Measurements from ENCODE around the gene WWC2. TPM values are rescaled to one million over a fixed set of nuclear protein-coding genes. Genes with fewer than 3 reads are reported as not detected.
"Not testable (repeated sequence)": the region's sequence is repeated elsewhere in the genome, so short reads cannot be mapped to it uniquely, and the experiment has no call there.

The WWC2 gene
- total and polyA plus RNA-seq, 4 experiments from 2014 or later: 2.3 to 7.6 (median 5.2) TPM

- intact Hi-C loops (cut with micrococcal nuclease): no loop called here
- DNase-seq: no peak
- POLR2A ChIA-PET (ENCODE audit: partially characterized antibody): no interaction called here
- CTCF ChIA-PET (ENCODE audit: partially characterized antibody): interaction anchor here (0.7 kb wide), 1 partner anchor 17 kb away, joined by 3 read pairs; no protein-coding TSS in a partner anchor
- Histone ChIP-seq H3K4me1 (ENCODE audit: insufficient read depth, low read length) (no peaks in the 10 kb centered on the region), H3K27me3 (ENCODE audit: insufficient read depth, low read length) (no peaks in the 10 kb centered on the region), H3K27ac (ENCODE audit: low read depth, low read length) (no peak overlapping the region), H3K36me3 (ENCODE audit: insufficient read depth, low read length) (no peaks in the 10 kb centered on the region), H3K9me3 (ENCODE audit: control insufficient read depth in 1 of 2, low read length in 2 of 2) (no peaks in the 10 kb centered on the region), H3K4me3 (ENCODE audit: low read length in 2 of 2) (no peak overlapping the region)
- H3K27me3 Mint-ChIP-seq: peaks cover 0 to 1% of the 10 kb centered on the region in 2 donors
- H3K27ac Mint-ChIP-seq: no peak overlapping the region
- no peak overlapping the region for H3K4me3 Mint-ChIP-seq
- H3K4me1 Mint-ChIP-seq: no peaks in the 10 kb centered on the region
- H3K36me3 Mint-ChIP-seq: no peaks in the 10 kb centered on the region
- no peaks in the 10 kb centered on the region for H3K9me3 Mint-ChIP-seq
These were observed 50.8 kb downstream of the WWC2 start for GRCh38 chr4:183149616-183150539.

GRCh38 chr4:183150664-183151063 lies 51.6 kb downstream of the WWC2 start:
- H3K4me3 ChIP-seq (ENCODE audit: low read length in 2 of 2); H3K4me1 ChIP-seq (ENCODE audit: insufficient read depth, low read length); H3K9me3 ChIP-seq (ENCODE audit: control insufficient read depth in 1 of 2, low read length in 2 of 2); H3K4me3 Mint-ChIP-seq; CTCF ChIA-PET (ENCODE audit: partially characterized antibody); H3K27me3 ChIP-seq (ENCODE audit: insufficient read depth, low read length); DNase-seq; H3K27ac Mint-ChIP-seq; POLR2A ChIA-PET (ENCODE audit: partially characterized antibody); H3K36me3 Mint-ChIP-seq; H3K4me1 Mint-ChIP-seq; H3K27me3 Mint-ChIP-seq; intact Hi-C loops (cut with micrococcal nuclease); H3K9me3 Mint-ChIP-seq; H3K36me3 ChIP-seq (ENCODE audit: insufficient read depth, low read length); H3K27ac ChIP-seq (ENCODE audit: low read depth, low read length): not testable (repeated sequence)

- intact Hi-C loops (cut with micrococcal nuclease); POLR2A ChIA-PET (ENCODE audit: partially characterized antibody); H3K27ac ChIP-seq (ENCODE audit: low read depth, low read length); H3K36me3 ChIP-seq (ENCODE audit: insufficient read depth, low read length); H3K27me3 Mint-ChIP-seq; H3K4me3 Mint-ChIP-seq; H3K27me3 ChIP-seq (ENCODE audit: insufficient read depth, low read length); H3K4me3 ChIP-seq (ENCODE audit: low read length in 2 of 2); H3K9me3 ChIP-seq (ENCODE audit: control insufficient read depth in 1 of 2, low read length in 2 of 2); H3K9me3 Mint-ChIP-seq; CTCF ChIA-PET (ENCODE audit: partially characterized antibody); DNase-seq; H3K36me3 Mint-ChIP-seq; H3K4me1 ChIP-seq (ENCODE audit: insufficient read depth, low read length); H3K27ac Mint-ChIP-seq; H3K4me1 Mint-ChIP-seq: not testable (repeated sequence)
These were observed 53.2 kb downstream of the WWC2 start for GRCh38 chr4:183152232-183152631.

- no peak overlapping the region for H3K4me3 ChIP-seq (ENCODE audit: low read length in 2 of 2)
- no peaks in the 10 kb centered on the region for H3K27me3 ChIP-seq (ENCODE audit: insufficient read depth, low read length)
- intact Hi-C loops (cut with micrococcal nuclease): no loop called here
- ChIA-PET POLR2A (ENCODE audit: partially characterized antibody) (no interaction called here), CTCF (ENCODE audit: partially characterized antibody) (no interaction called here)
- H3K36me3 ChIP-seq (ENCODE audit: insufficient read depth, low read length): no peaks in the 10 kb centered on the region
- DNase-seq: no peak
- Mint-ChIP-seq H3K4me3 (no peak overlapping the region), H3K4me1 (peaks cover 0 to 2% (median 0%) of the 10 kb centered on the region in 4 donors), H3K9me3 (no peaks in the 10 kb centered on the region), H3K27me3 (no peaks in the 10 kb centered on the region), H3K27ac (no peak overlapping the region), H3K36me3 (no peaks in the 10 kb centered on the region)
- H3K4me1 ChIP-seq (ENCODE audit: insufficient read depth, low read length): no peaks in the 10 kb centered on the region
- no peak overlapping the region for H3K27ac ChIP-seq (ENCODE audit: low read depth, low read length)
- H3K9me3 ChIP-seq (ENCODE audit: control insufficient read depth in 1 of 2, low read length in 2 of 2): no peaks in the 10 kb centered on the region
These were observed 54.3 kb downstream of the WWC2 start for GRCh38 chr4:183153190-183153916.

GRCh38 chr4:183154701-183155391 lies 55.8 kb downstream of the WWC2 start:
- Mint-ChIP-seq H3K4me3 (no peak overlapping the region), H3K27me3 (no peaks in the 10 kb centered on the region), H3K36me3 (no peaks in the 10 kb centered on the region), H3K9me3 (no peaks in the 10 kb centered on the region), H3K4me1 (peaks cover 0 to 2% (median 0%) of the 10 kb centered on the region in 4 donors), H3K27ac (no peak overlapping the region)
- intact Hi-C loops (cut with micrococcal nuclease): no loop called here
- H3K27me3 ChIP-seq (ENCODE audit: insufficient read depth, low read length): no peaks in the 10 kb centered on the region
- POLR2A ChIA-PET (ENCODE audit: partially characterized antibody): no interaction called here
- H3K27ac ChIP-seq (ENCODE audit: low read depth, low read length): no peak overlapping the region
- DNase-seq: no peak
- no peak overlapping the region for H3K4me3 ChIP-seq (ENCODE audit: low read length in 2 of 2)
- CTCF ChIA-PET (ENCODE audit: partially characterized antibody): no interaction called here
- no peaks in the 10 kb centered on the region for H3K4me1 ChIP-seq (ENCODE audit: insufficient read depth, low read length)
- no peaks in the 10 kb centered on the region for H3K9me3 ChIP-seq (ENCODE audit: control insufficient read depth in 1 of 2, low read length in 2 of 2)
- H3K36me3 ChIP-seq (ENCODE audit: insufficient read depth, low read length): no peaks in the 10 kb centered on the region

- intact Hi-C loops (cut with micrococcal nuclease): no loop called here
- Mint-ChIP-seq H3K9me3 (no peaks in the 10 kb centered on the region), H3K27me3 (no peaks in the 10 kb centered on the region), H3K36me3 (no peaks in the 10 kb centered on the region), H3K4me1 (peaks cover 0 to 2% (median 0%) of the 10 kb centered on the region in 4 donors), H3K27ac (no peak overlapping the region), H3K4me3 (no peak overlapping the region)
- Histone ChIP-seq H3K27ac (ENCODE audit: low read depth, low read length) (no peak overlapping the region), H3K36me3 (ENCODE audit: insufficient read depth, low read length) (no peaks in the 10 kb centered on the region), H3K4me3 (ENCODE audit: low read length in 2 of 2) (no peak overlapping the region), H3K9me3 (ENCODE audit: control insufficient read depth in 1 of 2, low read length in 2 of 2) (no peaks in the 10 kb centered on the region), H3K4me1 (ENCODE audit: insufficient read depth, low read length) (no peaks in the 10 kb centered on the region), H3K27me3 (ENCODE audit: insufficient read depth, low read length) (no peaks in the 10 kb centered on the region)
- no peak for DNase-seq
- CTCF ChIA-PET (ENCODE audit: partially characterized antibody): no interaction called here
- POLR2A ChIA-PET (ENCODE audit: partially characterized antibody): no interaction called here
These were observed 56.6 kb downstream of the WWC2 start for GRCh38 chr4:183155450-183156184.

- Mint-ChIP-seq H3K9me3 (no peaks in the 10 kb centered on the region), H3K4me1 (peaks cover 0 to 2% (median 0%) of the 10 kb centered on the region in 4 donors), H3K27me3 (no peaks in the 10 kb centered on the region), H3K4me3 (no peak overlapping the region), H3K36me3 (no peaks in the 10 kb centered on the region), H3K27ac (no peak overlapping the region)
- ChIA-PET POLR2A (ENCODE audit: partially characterized antibody) (no interaction called here), CTCF (ENCODE audit: partially characterized antibody) (no interaction called here)
- Histone ChIP-seq H3K36me3 (ENCODE audit: insufficient read depth, low read length) (no peaks in the 10 kb centered on the region), H3K27ac (ENCODE audit: low read depth, low read length) (no peak overlapping the region), H3K4me1 (ENCODE audit: insufficient read depth, low read length) (no peaks in the 10 kb centered on the region), H3K4me3 (ENCODE audit: low read length in 2 of 2) (no peak overlapping the region), H3K9me3 (ENCODE audit: control insufficient read depth in 1 of 2, low read length in 2 of 2) (no peaks in the 10 kb centered on the region), H3K27me3 (ENCODE audit: insufficient read depth, low read length) (no peaks in the 10 kb centered on the region)
- intact Hi-C loops (cut with micrococcal nuclease): no loop called here
- no peak for DNase-seq
These were observed 58.2 kb downstream of the WWC2 start for GRCh38 chr4:183157215-183157614.

Data from CD4-positive, alpha-beta memory T cell (primary cell).